Measurements from ENCODE around the gene COLEC11.

Gene COLEC11

DNA sequence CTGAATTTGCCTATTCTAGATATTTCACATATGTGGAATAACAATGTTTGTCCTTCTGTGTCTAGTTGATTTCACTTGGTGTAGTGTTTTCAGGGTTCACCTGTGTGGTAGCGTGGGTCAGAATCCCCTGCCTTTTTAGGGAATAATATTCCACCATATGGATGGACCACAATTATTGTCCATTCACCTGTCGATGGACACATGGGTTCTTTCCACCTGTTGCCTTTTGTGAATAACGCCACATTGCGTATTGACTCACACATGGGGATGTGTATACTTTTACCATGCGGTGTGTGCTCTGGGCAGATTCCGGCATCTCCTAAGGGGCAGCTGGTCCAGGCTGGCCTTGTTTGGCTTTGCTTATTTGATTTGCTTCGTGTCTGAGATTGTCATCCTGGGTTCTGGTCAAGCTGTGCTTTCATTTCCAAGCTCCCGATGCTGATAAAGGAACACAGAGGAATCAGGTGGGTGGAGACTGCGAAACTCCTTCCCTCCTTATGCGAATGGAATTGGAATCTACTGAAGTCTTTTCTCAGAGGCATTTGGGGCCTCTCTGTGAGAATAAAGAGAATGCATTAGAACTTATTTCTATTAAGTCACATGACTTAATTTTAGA, 44.2 kb downstream of the COLEC11 start:
- no peak for DNase-seq (ENCODE audit: low spot score)

GRCh38 chr2:3639653-3640052, 44.7 kb downstream of the COLEC11 start:
- no peak for DNase-seq (ENCODE audit: low spot score)

GRCh38 chr2:3641181-3641580, 46.3 kb downstream of the COLEC11 start:
- no peak for DNase-seq (ENCODE audit: low spot score)

- DNase-seq (ENCODE audit: low spot score): no peak
Observed at GRCh38 chr2:3641841-3642421, 47.0 kb downstream of the COLEC11 start.

GRCh38 chr2:3642521-3643215, 47.8 kb downstream of the COLEC11 start:
- DNase-seq (ENCODE audit: low spot score): no peak

DNA sequence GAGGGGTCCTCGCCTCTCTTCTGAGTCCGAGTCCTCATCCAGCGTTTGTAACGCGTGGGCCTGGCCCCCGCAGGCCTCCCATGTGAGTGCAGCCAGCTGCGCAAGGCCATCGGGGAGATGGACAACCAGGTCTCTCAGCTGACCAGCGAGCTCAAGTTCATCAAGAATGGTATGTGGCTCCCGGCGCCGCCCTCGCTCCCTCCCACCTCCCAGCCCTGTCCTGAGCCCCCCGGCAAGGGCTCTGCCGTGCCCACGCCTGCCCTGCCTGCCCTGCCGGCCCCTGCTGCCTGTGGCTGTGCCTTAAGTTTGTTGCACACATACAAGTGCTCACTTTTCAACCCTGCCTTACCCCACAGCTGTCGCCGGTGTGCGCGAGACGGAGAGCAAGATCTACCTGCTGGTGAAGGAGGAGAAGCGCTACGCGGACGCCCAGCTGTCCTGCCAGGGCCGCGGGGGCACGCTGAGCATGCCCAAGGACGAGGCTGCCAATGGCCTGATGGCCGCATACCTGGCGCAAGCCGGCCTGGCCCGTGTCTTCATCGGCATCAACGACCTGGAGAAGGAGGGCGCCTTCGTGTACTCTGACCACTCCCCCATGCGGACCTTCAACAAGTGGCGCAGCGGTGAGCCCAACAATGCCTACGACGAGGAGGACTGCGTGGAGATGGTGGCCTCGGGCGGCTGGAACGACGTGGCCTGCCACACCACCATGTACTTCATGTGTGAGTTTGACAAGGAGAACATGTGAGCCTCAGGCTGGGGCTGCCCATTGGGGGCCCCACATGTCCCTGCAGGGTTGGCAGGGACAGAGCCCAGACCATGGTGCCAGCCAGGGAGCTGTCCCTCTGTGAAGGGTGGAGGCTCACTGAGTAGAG, 48.7 kb downstream of the COLEC11 start:
- no peak for DNase-seq (ENCODE audit: low spot score)

DNA sequence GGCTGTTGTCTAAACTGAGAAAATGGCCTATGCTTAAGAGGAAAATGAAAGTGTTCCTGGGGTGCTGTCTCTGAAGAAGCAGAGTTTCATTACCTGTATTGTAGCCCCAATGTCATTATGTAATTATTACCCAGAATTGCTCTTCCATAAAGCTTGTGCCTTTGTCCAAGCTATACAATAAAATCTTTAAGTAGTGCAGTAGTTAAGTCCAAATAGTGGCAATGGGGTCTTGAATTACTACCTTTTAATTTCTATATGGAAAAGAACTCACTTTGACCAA, 49.3 kb downstream of the COLEC11 start:
- DNase-seq (ENCODE audit: low spot score): no peak

DNA sequence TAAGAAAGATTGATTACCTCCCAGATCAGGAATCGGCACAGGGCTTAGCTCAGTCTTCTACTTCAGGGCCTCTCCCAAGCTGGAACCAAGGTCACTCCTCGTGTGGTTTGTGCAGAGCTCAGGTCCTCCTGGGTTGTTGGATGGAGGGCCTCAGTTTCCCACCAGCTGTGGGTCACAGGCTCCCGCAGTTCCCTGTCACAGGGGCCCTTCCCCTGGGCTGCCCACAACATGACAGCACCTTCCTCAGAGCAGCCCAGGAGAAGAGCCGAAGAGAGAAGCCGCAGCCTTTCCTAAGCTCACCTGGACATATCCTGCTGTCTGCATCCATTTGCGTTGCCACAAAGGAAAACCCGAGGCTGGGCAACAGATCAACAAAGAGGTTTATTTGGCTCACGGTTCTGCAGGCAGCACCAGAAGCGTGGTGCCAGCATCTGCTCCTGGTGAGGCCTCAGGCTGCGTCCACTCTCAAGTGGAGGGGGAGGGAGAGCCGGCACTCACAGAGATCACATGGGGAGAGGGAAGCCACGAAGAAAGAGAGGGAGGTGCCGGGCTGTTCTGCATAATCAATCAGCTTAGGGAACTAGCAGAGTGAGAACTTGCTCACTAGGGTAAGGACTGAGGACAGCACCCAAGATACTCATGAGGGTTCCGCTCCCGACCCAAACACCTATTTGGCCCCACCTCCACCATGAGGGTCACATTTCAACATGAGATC, 50.1 kb downstream of the COLEC11 start:
- no peak for DNase-seq (ENCODE audit: low spot score)

DNA sequence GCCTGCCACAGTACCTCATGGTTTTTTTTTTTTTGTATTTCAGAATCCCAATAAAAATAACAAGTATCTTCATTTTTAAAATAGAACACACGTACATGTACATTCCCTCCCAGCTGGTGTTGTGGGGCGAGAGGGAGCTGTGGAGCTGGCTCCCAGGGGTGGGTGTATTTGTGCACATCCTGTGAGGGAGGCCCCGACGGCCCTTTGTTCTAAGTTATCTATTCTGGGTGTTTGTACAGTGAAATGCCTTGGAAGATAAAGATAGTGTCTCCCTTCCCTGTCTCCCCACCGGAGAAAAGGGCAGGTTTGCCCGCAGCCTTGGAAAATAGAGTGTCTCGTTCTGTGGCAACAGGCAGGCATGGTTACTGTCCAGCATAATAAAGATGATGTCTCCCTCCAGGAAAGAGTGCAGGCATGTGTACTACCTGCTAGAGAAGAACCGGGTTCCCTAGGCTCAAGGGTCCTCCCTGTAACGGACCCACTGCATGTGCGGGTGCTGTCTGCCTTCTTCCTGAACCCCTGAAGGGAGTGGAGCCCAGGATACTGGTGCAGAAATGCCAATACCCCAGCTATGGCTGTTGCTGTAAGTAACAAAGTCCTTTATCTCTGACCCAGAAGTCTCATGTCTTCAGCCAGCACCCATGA, 51.0 kb downstream of the COLEC11 start:
- no peak for DNase-seq (ENCODE audit: low spot score)

GRCh38 chr2:3646446-3646845, 51.5 kb downstream of the COLEC11 start:
- DNase-seq (ENCODE audit: low spot score): no peak

- no peak for DNase-seq (ENCODE audit: low spot score)
Observed at GRCh38 chr2:3647246-3647645, 52.3 kb downstream of the COLEC11 start.

GRCh38 chr2:3647831-3648651, 53.1 kb downstream of the COLEC11 start:
- DNase-seq (ENCODE audit: low spot score): no peak

DNA sequence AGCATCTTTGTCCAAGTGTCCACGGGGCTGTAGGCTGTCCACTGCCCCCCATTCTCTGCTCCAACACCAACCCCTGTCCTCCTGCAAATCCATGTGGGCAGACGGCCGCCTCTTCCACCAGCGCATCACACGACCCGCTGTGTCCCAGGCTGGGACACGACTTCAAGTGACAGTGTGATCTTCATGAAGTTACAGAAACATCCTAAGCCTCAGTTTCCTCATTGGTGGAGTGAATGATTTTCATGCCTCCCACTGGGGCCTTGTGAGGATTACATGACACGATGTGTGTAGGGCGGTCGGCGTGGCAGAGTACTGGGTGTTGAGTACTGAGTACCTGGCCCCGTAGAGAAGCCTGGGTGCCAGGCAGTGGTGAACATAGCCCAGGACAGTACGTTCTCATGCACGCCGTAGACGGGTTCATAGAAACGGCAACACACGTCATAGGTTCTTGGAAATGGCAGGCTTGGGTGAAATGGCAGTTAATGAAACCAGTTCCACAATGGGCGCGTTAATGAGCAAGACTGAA, 53.8 kb downstream of the COLEC11 start:
- no peak for DNase-seq (ENCODE audit: low spot score)

DNA sequence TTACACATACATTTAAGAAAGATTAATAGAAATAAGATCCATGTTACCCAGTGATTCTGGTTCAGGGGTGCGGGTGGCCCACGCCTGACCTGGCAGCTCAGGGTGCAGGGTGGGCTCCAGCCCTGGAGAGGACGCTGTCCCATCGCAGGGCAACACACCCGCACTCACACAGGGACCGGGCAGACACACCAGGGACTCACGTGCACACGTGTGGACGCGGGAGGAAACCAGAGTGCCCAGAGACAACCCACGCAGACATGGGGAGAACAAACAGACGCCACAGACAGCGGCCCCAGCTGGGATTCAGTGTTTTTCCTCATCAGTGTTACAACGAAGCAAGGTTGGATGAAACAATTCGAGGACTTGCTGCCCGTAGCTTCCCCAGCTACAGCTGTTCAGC, 54.7 kb downstream of the COLEC11 start:
- no peak for DNase-seq (ENCODE audit: low spot score)

DNA sequence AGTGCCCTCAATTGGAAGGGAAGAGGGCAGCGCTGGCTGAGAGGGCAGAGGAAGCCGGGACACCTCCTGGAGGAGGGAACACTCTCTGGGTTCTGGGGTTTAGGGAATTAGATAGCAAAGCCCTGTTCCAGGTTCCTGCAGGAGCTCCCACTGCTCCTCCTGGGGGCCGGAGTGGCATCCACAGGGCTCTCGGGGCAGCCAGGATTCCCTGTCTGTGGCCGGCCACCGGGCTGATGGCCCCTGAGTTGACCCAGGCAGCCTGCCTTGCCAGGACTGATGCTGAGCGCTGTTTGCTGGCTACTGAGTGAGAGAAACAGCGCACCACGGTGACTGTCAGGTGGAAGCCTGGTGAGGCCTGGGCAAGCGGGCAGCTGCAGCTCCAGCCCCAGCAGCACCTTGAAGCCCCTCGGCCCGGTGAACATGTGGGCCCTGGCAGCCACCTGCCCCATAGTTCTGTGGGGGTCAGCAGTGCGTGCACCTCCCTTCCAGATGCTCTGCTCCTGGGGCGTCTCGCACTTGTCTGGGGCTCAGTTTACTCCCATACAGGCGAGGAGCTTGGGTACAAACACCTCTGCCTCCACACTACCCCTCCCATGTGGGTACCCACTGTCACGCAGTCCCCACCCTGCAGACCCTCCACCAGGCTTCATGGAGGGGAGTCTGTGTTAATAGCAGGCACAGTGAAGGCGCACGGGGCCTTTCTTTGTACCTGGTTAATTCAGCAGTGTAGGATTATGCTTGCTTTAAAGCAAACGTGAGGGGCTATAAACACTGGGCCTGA, 55.4 kb downstream of the COLEC11 start:
- DNase-seq (ENCODE audit: low spot score): no peak

GRCh38 chr2:3651691-3652648, 57.1 kb downstream of the COLEC11 start:
- DNase-seq (ENCODE audit: low spot score): peak; percentile 56

GRCh38 chr2:3652896-3653625, 58.1 kb downstream of the COLEC11 start:
- no peak for DNase-seq (ENCODE audit: low spot score)

- no peak for DNase-seq (ENCODE audit: low spot score)
Observed at GRCh38 chr2:3654011-3654410, 59.1 kb downstream of the COLEC11 start.

Measured in HuH-7 (cell line).